Vagina (tissue), 2 donors: ENCODE data around the gene OSBPL1A. TPM values are rescaled to one million over a fixed set of nuclear protein-coding genes. Genes with fewer than 3 reads are reported as not detected.

Source experiments
- DNase-seq, 2 donors: peaks; one replicate each; pipeline ENCODE4 v3.0.0-alpha.2; 2017; ENCODE audit errors: extremely low spot score in 2 of 2
- H3K27ac ChIP-seq: fragments of 200-600 bp; sonication (generic); one replicate; pipeline ENCODE4 v1.5.1; 2019
- H3K27me3 ChIP-seq: fragments of 200-600 bp; sonication (generic); one replicate; pipeline ENCODE4 v1.5.1; 2019
- H3K36me3 ChIP-seq, 2 donors: fragments of 200-600 bp; sonication (generic); one replicate each; pipeline ENCODE4 v1.5.1; 2017 to 2019
- H3K4me1 ChIP-seq: fragments of 200-600 bp; sonication (generic); one replicate; pipeline ENCODE4 v1.5.1; 2019
- H3K4me3 ChIP-seq, 2 donors: fragments of 200-600 bp; sonication (generic); 1 replicate in 1 of 2; 2 replicates in 1 of 2; pipeline ENCODE4 v1.5.1; 2016 to 2019
- H3K9me3 ChIP-seq: fragments of 200-600 bp; sonication (generic); one replicate; pipeline ENCODE4 v1.5.1; 2019
- POLR2A ChIP-seq, 2 donors: fragments of 450-650 bp; IDR thresholded peaks; one replicate each; pipeline ENCODE4 v1.6.1; 2017; ENCODE audit warnings: antibody characterized with exemption in 2 of 2, mild to moderate bottlenecking in 2 of 2, moderate library complexity in 2 of 2
- POLR2AphosphoS5 ChIP-seq, 2 donors: sonication (generic); formaldehyde crosslinking; IDR thresholded peaks; one replicate each; pipeline ENCODE4 v1.9.0; 2017; ENCODE audit warnings: antibody characterized with exemption in 2 of 2, mild to moderate bottlenecking in 2 of 2, low read depth in 1 of 2; ENCODE audit not compliant: insufficient read depth in 1 of 2
- intact Hi-C: fragments of 100-400 bp; cut with DNase I; formaldehyde crosslinking; loops from one replicate; pipeline ENCODE4 v1.15.1; 2023
- total RNA-seq: library from RNA; depleted of rRNA; stranded (reverse); fragments of >200 nt; gene quantifications from one replicate; pipeline ENCODE4 v1.2.3, GENCODE V29; 2016
- TF ChIP-seq, protein P1 (sequence below), 3 experiments: fragments of 450-650 bp in 2 of 3; fragments of 200-600 bp in 1 of 3; sonication (generic) in 1 of 3; IDR thresholded peaks; one replicate each; pipeline ENCODE4 v1.5.1; 2017 to 2019; ENCODE audit warnings: antibody characterized with exemption in 3 of 3, mild to moderate bottlenecking in 2 of 3, moderate library complexity in 2 of 3

OSBPL1A gene
- total RNA-seq, 1 donor from 2014 or later = 33.9 TPM

DNA sequence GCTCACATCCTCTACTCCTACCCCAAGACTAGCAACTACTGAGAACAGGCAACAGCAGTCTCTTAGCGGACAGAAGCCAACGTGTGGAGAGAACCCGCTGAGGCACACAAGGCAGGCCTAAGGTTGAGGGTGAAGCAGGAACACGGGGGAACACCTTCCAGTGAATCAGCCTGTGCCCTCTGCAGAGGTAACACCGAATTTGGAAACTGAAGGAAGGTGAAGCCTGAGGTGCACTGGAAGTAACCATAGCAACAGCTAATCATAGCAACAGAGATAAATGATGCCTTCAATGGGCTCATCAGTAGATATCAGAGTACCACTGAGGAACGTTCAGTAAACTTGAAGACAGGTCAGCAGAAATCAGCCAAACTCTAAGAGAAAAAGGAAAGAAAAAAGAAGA lies 43.3 kb downstream of the OSBPL1A start:
- H3K4me1 ChIP-seq = no peaks in the 10 kb centered on the region
- TF ChIP-seq, protein P1, sequence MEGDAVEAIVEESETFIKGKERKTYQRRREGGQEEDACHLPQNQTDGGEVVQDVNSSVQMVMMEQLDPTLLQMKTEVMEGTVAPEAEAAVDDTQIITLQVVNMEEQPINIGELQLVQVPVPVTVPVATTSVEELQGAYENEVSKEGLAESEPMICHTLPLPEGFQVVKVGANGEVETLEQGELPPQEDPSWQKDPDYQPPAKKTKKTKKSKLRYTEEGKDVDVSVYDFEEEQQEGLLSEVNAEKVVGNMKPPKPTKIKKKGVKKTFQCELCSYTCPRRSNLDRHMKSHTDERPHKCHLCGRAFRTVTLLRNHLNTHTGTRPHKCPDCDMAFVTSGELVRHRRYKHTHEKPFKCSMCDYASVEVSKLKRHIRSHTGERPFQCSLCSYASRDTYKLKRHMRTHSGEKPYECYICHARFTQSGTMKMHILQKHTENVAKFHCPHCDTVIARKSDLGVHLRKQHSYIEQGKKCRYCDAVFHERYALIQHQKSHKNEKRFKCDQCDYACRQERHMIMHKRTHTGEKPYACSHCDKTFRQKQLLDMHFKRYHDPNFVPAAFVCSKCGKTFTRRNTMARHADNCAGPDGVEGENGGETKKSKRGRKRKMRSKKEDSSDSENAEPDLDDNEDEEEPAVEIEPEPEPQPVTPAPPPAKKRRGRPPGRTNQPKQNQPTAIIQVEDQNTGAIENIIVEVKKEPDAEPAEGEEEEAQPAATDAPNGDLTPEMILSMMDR (IDR thresholded peaks at IDR 0.05) = no peak
- no peak for TF ChIP-seq POLR2A (IDR thresholded peaks at IDR 0.05)
- no peaks in the 10 kb centered on the region for H3K9me3 ChIP-seq
- H3K27me3 ChIP-seq = no peaks in the 10 kb centered on the region
- H3K27ac ChIP-seq = no peak overlapping the region
- H3K36me3 ChIP-seq = no peaks in the 10 kb centered on the region
- H3K4me3 ChIP-seq = no peak overlapping the region
- intact Hi-C loops = no loop called here
- DNase-seq = peak in 1 of 2 donors; percentile 58

DNA sequence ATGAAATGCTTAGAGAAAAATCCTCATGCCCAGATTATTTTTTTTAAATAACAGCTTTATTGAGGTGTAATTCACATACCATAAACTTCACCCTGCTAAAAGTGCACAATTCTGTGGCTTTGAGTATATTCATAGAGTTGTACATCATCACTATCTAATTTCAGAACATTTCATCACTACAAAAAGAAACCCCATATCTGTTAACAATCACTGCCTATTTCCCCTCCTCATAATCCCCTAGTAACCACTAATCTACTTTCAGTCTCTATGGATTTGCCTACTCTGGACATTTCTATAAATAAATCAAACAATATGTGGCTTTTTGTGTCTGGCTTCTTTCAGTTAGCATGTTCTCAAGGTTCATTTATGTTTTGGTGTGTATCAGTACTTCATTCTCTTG lies 51.4 kb downstream of the OSBPL1A start:
- H3K4me1 ChIP-seq = no peaks in the 10 kb centered on the region
- intact Hi-C loops = no loop called here
- no peak overlapping the region for H3K27ac ChIP-seq
- H3K9me3 ChIP-seq = no peaks in the 10 kb centered on the region
- TF ChIP-seq POLR2A (IDR thresholded peaks at IDR 0.05) (no peak), POLR2AphosphoS5 (IDR thresholded peaks at IDR 0.05; ENCODE audit: insufficient read depth in 1 of 2, low read depth in 1 of 2) (no peak)
- TF ChIP-seq, protein P1 (IDR thresholded peaks at IDR 0.05) = no peak
- H3K27me3 ChIP-seq = no peaks in the 10 kb centered on the region
- no peak overlapping the region for H3K4me3 ChIP-seq
- peaks cover 0 to 6% of the 10 kb centered on the region in 2 donors for H3K36me3 ChIP-seq
- no peak for DNase-seq

DNA sequence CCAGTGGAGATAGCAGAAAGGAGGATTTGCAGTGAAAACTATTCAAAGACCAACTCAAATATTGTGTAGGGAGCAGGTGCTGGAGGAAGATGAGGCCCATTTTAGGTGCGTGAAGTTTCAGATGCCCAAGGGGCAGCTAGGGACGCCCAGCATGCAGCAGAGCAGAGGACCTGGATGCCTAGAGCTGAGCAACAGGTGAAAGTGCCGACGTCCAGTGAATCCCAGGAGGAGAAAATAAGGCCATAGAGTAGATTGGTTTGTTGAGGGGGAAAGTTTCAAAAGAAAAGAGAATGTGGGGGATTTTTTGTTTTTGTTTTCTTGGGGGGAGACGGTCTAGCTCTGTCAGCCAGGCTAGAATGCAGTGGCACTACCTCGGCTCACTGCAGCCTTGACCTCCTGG lies 53.1 kb downstream of the OSBPL1A start:
- H3K27me3 ChIP-seq = no peaks in the 10 kb centered on the region
- H3K4me1 ChIP-seq = no peaks in the 10 kb centered on the region
- peaks cover 0 to 6% of the 10 kb centered on the region in 2 donors for H3K36me3 ChIP-seq
- TF ChIP-seq POLR2AphosphoS5 (IDR thresholded peaks at IDR 0.05; ENCODE audit: insufficient read depth in 1 of 2, low read depth in 1 of 2) (no peak), POLR2A (IDR thresholded peaks at IDR 0.05) (no peak)
- TF ChIP-seq, protein P1 (IDR thresholded peaks at IDR 0.05) = no peak
- H3K9me3 ChIP-seq = no peaks in the 10 kb centered on the region
- no peak overlapping the region for H3K27ac ChIP-seq
- no peak overlapping the region for H3K4me3 ChIP-seq
- peak in 1 of 2 donors; percentile 28 for DNase-seq
- intact Hi-C loops = no loop called here

DNA sequence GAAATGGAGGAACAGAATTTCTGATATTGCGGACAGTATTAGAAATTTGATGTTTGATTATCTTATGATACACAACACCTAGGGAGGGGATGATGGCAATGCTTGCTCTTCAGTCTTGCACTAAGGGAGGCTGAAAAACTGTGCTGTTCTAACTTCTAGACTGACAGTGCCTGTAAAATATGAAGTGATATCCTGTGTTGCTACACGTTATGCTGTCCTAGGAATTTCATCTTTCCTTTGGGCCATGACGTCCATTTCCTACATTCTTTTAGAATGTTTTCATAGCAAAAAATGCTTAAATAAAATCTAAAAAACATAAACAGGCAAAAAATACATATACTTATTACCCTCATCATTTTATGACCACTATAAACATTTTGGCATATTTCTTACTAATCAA lies 55.3 kb downstream of the OSBPL1A start:
- DNase-seq = no peak
- Histone ChIP-seq H3K9me3 (no peaks in the 10 kb centered on the region), H3K27ac (no peak overlapping the region), H3K4me1 (no peaks in the 10 kb centered on the region), H3K36me3 (peaks cover 0 to 4% of the 10 kb centered on the region in 2 donors), H3K27me3 (no peaks in the 10 kb centered on the region), H3K4me3 (no peak overlapping the region)
- intact Hi-C loops = no loop called here
- no peak for TF ChIP-seq POLR2AphosphoS5 (IDR thresholded peaks at IDR 0.05; ENCODE audit: insufficient read depth in 1 of 2, low read depth in 1 of 2)
- TF ChIP-seq, protein P1 (IDR thresholded peaks at IDR 0.05) = no peak

DNA sequence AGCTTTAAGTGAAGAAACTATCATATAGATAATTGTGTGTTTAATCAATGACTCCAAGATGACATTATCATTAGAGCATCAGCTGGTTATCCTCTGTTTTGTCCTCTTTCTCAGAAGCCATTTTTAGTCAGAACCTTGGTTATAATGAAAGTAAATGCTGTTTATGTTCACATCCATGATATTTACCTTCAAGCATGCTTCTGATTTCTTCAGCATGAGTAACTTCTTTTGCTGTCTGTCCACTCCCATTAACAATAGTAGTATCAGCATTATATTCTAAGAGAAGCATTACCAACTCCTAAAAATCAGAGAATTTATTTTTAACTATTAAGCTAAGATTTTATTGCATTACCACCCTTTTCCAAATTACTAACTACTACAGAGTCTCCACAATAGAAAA lies 56.3 kb downstream of the OSBPL1A start:
- no peak for TF ChIP-seq POLR2A (IDR thresholded peaks at IDR 0.05)
- no peak for TF ChIP-seq POLR2AphosphoS5 (IDR thresholded peaks at IDR 0.05; ENCODE audit: insufficient read depth in 1 of 2, low read depth in 1 of 2)
- TF ChIP-seq, protein P1 (IDR thresholded peaks at IDR 0.05) = no peak
- Histone ChIP-seq H3K27ac (no peak overlapping the region), H3K27me3 (no peaks in the 10 kb centered on the region), H3K4me1 (no peaks in the 10 kb centered on the region), H3K9me3 (no peaks in the 10 kb centered on the region), H3K4me3 (no peak overlapping the region), H3K36me3 (no peaks in the 10 kb centered on the region)
- DNase-seq = no peak
- intact Hi-C loops = no loop called here
